DOHH2 (cell line): ENCODE results near the gene PGBD2.

ENCODE experiments used
- H3F3A ChIP-seq: fragments of 200-600 bp; sonication (generic), shearing (Covaris generic); 2 replicates; pipeline ENCODE4 v1.6.0; 2016; ENCODE audit warnings: antibody characterized with exemption, mild to moderate bottlenecking; ENCODE audit not compliant: control insufficient read depth, insufficient read depth
- H3K27ac ChIP-seq: fragments of 200-600 bp; sonication (generic); 2 replicates; pipeline ENCODE4 v1.5.1; 2014; ENCODE audit warnings: low read depth, mild to moderate bottlenecking, low read length, moderate library complexity
- H3K27me3 ChIP-seq: fragments of 200-600 bp; sonication (generic); 2 replicates; pipeline ENCODE4 v1.6.1; 2014; ENCODE audit warnings: mild to moderate bottlenecking, low read length, mixed read lengths; ENCODE audit not compliant: control insufficient read depth
- H3K36me3 ChIP-seq: fragments of 200-600 bp; sonication (generic); 2 replicates; pipeline ENCODE4 v1.6.1; 2014; ENCODE audit warnings: mild to moderate bottlenecking, low read length, moderate library complexity, mixed read lengths; ENCODE audit not compliant: control insufficient read depth
- H3K4me1 ChIP-seq: fragments of 200-600 bp; sonication (generic); 2 replicates; pipeline ENCODE4 v1.6.1; 2014; ENCODE audit warnings: mild to moderate bottlenecking, low read length, mixed read lengths; ENCODE audit not compliant: control insufficient read depth
- H3K4me2 ChIP-seq: fragments of 200-600 bp; sonication (generic); 2 replicates; pipeline ENCODE4 v1.6.0; 2014; ENCODE audit warnings: mild to moderate bottlenecking, low read length, moderate library complexity
- H3K4me3 ChIP-seq: fragments of 200-600 bp; sonication (generic); 2 replicates; pipeline ENCODE4 v1.5.1; 2014; ENCODE audit warnings: mild to moderate bottlenecking, low read length, mixed read lengths
- H3K79me2 ChIP-seq: fragments of 200-600 bp; sonication (generic); 2 replicates; pipeline ENCODE4 v1.6.1; 2014; ENCODE audit warnings: mild to moderate bottlenecking, low read length, mixed read lengths; ENCODE audit not compliant: control insufficient read depth
- H3K9me2 ChIP-seq: fragments of 200-600 bp; sonication (generic); replicated peaks from 2 replicates; pipeline ENCODE4 v1.6.1; 2014; ENCODE audit warnings: mild to moderate bottlenecking, low read length, mixed read lengths; ENCODE audit not compliant: control insufficient read depth
- H3K9me3 ChIP-seq: fragments of 200-600 bp; sonication (generic); 2 replicates; pipeline ENCODE4 v1.6.1; 2014; ENCODE audit warnings: antibody characterized with exemption, low read length, mixed read lengths; ENCODE audit not compliant: control insufficient read depth, insufficient read depth
- H4K20me1 ChIP-seq: fragments of 200-600 bp; sonication (generic); 2 replicates; pipeline ENCODE4 v1.6.0; 2014; ENCODE audit warnings: low read depth, mild to moderate bottlenecking, antibody characterized with exemption, low read length, moderate library complexity; ENCODE audit not compliant: control insufficient read depth, insufficient read depth
- CTCF ChIP-seq: fragments of 200-600 bp; sonication (generic); IDR thresholded peaks from one replicate; pipeline ENCODE4 v1.5.1; 2014; ENCODE audit warnings: antibody characterized with exemption, mild to moderate bottlenecking, low read depth, low read length; ENCODE audit not compliant: poor library complexity, severe bottlenecking
- EZH2phosphoT487 ChIP-seq: fragments of 200-600 bp; sonication (generic); IDR thresholded peaks from 2 replicates; pipeline ENCODE4 v1.6.1; 2017; ENCODE audit warnings: borderline replicate concordance, mild to moderate bottlenecking, antibody characterized with exemption, low read length, moderate library complexity, mixed read lengths

The PGBD2 gene

DNA sequence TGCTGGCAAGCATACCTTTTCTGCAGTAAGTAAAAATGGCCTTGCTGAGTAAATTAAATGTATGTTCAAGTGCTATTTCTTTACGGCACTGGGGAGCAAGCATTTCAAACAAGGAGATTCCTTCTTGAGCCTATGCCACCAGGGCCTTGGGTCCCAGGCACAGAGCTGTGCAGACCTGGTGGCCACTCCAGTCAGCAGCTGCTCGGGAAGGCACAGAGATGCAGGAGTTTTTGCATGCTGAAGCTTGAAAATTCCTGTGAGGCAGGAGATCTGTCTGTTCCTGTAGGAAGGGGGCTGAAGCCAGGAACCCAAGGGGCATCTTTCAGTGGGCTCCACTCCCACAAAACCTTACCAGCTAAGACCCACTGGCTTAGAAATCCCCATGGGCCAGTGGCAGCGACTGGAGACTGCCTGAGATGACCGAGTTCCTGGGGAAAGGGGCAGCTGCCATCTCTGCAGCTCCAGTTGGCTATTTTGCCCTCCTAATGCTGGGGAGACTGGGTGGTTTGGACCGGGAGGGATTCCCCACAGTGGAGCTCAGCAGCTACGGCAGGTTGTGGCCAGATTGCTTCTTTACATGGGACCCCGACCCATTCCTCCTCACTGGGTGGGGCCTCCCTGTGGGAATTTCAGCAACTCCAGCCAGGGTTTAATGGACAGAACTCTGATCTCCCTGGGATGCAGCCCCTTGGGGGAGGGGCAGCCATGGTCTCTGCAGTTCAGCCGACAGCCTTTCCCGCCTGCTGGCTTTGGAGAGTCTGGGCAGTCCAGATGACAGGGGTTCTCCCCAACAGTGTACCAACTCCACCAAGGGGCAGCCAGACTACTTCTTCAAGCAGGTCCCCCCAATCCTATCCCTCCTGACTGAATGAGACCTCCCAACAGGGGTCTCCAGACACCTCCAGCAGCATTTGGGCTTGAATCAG, 8.4 kb upstream of the PGBD2 start:
- H3K4me3 ChIP-seq, result no peak overlapping the region
- no peaks in the 10 kb centered on the region for H3K9me3 ChIP-seq
- TF ChIP-seq CTCF, result no peak
- TF ChIP-seq EZH2phosphoT487, result no peak
- H3K9me2 ChIP-seq, result no peaks in the 10 kb centered on the region
- H3K27ac ChIP-seq, result no peak overlapping the region
- H3K36me3 ChIP-seq, result no peaks in the 10 kb centered on the region
- H3K27me3 ChIP-seq, result peaks cover 4% of the 10 kb centered on the region
- H3K4me2 ChIP-seq, result no peak overlapping the region
- no peaks in the 10 kb centered on the region for H4K20me1 ChIP-seq
- no peaks in the 10 kb centered on the region for H3K79me2 ChIP-seq
- peaks cover 11% of the 10 kb centered on the region for H3K4me1 ChIP-seq
- no peaks in the 10 kb centered on the region for H3F3A ChIP-seq

DNA sequence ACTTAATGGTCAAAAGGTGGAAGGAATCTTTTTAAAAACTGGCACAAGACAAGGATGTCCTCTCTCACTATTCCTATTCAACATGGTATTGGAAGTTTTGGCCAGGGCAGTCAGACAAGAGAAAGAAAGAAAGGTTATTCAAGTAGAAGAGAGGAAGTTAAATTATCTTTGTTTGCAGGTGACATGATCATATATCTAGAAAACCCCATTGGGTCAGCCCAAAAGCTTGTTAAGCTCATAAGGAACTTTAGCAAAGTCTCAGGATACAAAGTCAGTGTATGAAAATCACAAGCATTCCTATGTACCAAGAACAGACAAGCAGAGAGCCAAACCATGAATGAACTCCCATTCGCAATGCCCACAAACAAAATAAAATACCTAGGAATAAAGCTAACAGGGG, 5.4 kb upstream of the PGBD2 start:
- H3K4me1 ChIP-seq, result peaks cover 11% of the 10 kb centered on the region
- peaks cover 4% of the 10 kb centered on the region for H3K27me3 ChIP-seq
- H3K79me2 ChIP-seq, result no peaks in the 10 kb centered on the region
- no peaks in the 10 kb centered on the region for H3F3A ChIP-seq
- no peak overlapping the region for H3K4me2 ChIP-seq
- no peaks in the 10 kb centered on the region for H3K9me3 ChIP-seq
- H3K9me2 ChIP-seq, result no peaks in the 10 kb centered on the region
- TF ChIP-seq CTCF, result no peak
- TF ChIP-seq EZH2phosphoT487, result no peak
- H3K4me3 ChIP-seq, result no peak overlapping the region
- H4K20me1 ChIP-seq, result no peaks in the 10 kb centered on the region
- H3K27ac ChIP-seq, result no peak overlapping the region
- no peaks in the 10 kb centered on the region for H3K36me3 ChIP-seq

GRCh38 chr1:248901578-248901977, 4.5 kb upstream of the PGBD2 start:
- Histone ChIP-seq H3K4me2 (no peak overlapping the region), H3K9me3 (no peaks in the 10 kb centered on the region), H3K27me3 (peaks cover 4% of the 10 kb centered on the region), H3K4me1 (peaks cover 13% of the 10 kb centered on the region), H3F3A (no peaks in the 10 kb centered on the region), H3K79me2 (no peaks in the 10 kb centered on the region; the same call in 1 of the 2 replicates), H3K36me3 (no peaks in the 10 kb centered on the region), H3K27ac (no peak overlapping the region), H3K4me3 (no peak overlapping the region), H4K20me1 (no peaks in the 10 kb centered on the region), H3K9me2 (no peaks in the 10 kb centered on the region)
- TF ChIP-seq CTCF, result no peak
- TF ChIP-seq EZH2phosphoT487, result no peak
